Peyer's patch (tissue), 4 donors: Measurements from ENCODE around the gene SORL1-AS1.

Source experiments
- DNase-seq, 3 donors: peaks; one replicate each; pipeline ENCODE4 v3.0.0-alpha.2; 2017 to 2019
- H3K27ac ChIP-seq, 4 donors: fragments of 200-600 bp; sonication (generic); one replicate each; pipeline ENCODE4 v1.5.1; 2016 to 2019
- H3K27me3 ChIP-seq, 2 donors: fragments of 200-600 bp; sonication (generic); one replicate each; pipeline ENCODE4 v1.5.1; 2019
- H3K36me3 ChIP-seq, 3 donors: fragments of 200-600 bp; sonication (generic); one replicate each; pipeline ENCODE4 v1.5.1; 2016 to 2019
- H3K4me1 ChIP-seq, 4 donors: fragments of 200-600 bp; sonication (generic); one replicate each; pipeline ENCODE4 v1.5.1; 2016 to 2019
- H3K4me3 ChIP-seq, 4 donors: fragments of 200-600 bp; sonication (generic); 1 replicate in 3 of 4; 2 replicates in 1 of 4; pipeline ENCODE4 v1.5.1; 2016 to 2019; ENCODE audit warnings: mild to moderate bottlenecking in 1 of 4
- H3K9me3 ChIP-seq, 4 donors: fragments of 200-600 bp; sonication (generic); one replicate each; pipeline ENCODE4 v1.5.1; 2016 to 2019; ENCODE audit warnings: mild to moderate bottlenecking in 1 of 4
- POLR2A ChIP-seq, 2 donors: fragments of 450-650 bp; IDR thresholded peaks; one replicate each; pipeline ENCODE4 v1.5.1; 2017; ENCODE audit warnings: antibody characterized with exemption in 2 of 2, mild to moderate bottlenecking in 2 of 2, moderate library complexity in 2 of 2
- TF ChIP-seq, protein P1 (sequence below), 6 experiments: fragments of 450-650 bp in 4 of 6; fragments of 200-600 bp in 2 of 6; sonication (generic) in 1 of 6; IDR thresholded peaks; one replicate each; pipeline ENCODE4 v1.5.1; 2017 to 2019; ENCODE audit warnings: antibody characterized with exemption in 6 of 6, mild to moderate bottlenecking in 3 of 6, moderate library complexity in 1 of 6

SORL1-AS1 gene

DNA sequence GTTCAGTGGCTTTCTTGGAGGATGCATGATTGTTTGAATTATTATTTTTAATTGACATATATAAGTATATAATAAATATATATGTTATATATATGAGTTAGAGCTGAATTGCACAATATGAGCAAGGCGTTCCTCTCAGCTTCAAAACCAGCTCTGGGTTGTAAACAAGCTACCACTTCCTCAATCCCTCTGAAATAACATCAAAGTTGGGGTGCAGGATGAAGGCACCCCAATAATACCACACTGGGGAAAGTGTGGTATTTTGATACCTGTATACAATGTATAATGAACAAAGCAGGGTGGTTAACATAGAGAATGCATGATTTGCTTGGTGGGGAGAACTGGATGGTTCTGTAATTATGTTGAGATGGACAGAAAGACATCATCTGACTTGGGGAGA, 2.4 kb downstream of the SORL1-AS1 start:
- TF ChIP-seq POLR2A (IDR thresholded peaks at IDR 0.05): no peak
- TF ChIP-seq, protein P1, sequence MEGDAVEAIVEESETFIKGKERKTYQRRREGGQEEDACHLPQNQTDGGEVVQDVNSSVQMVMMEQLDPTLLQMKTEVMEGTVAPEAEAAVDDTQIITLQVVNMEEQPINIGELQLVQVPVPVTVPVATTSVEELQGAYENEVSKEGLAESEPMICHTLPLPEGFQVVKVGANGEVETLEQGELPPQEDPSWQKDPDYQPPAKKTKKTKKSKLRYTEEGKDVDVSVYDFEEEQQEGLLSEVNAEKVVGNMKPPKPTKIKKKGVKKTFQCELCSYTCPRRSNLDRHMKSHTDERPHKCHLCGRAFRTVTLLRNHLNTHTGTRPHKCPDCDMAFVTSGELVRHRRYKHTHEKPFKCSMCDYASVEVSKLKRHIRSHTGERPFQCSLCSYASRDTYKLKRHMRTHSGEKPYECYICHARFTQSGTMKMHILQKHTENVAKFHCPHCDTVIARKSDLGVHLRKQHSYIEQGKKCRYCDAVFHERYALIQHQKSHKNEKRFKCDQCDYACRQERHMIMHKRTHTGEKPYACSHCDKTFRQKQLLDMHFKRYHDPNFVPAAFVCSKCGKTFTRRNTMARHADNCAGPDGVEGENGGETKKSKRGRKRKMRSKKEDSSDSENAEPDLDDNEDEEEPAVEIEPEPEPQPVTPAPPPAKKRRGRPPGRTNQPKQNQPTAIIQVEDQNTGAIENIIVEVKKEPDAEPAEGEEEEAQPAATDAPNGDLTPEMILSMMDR (IDR thresholded peaks at IDR 0.05): no peak
- Histone ChIP-seq H3K9me3 (no peaks in the 10 kb centered on the region), H3K27ac (peak overlapping the region; percentile 83 to 97 (median 88)), H3K36me3 (no peaks in the 10 kb centered on the region), H3K4me3 (peak overlapping the region in 2 of 4 donors; percentile 71 to 79), H3K27me3 (no peaks in the 10 kb centered on the region), H3K4me1 (peaks cover 0 to 16% (median 11%) of the 10 kb centered on the region in 4 donors)
- DNase-seq: no peak

DNA sequence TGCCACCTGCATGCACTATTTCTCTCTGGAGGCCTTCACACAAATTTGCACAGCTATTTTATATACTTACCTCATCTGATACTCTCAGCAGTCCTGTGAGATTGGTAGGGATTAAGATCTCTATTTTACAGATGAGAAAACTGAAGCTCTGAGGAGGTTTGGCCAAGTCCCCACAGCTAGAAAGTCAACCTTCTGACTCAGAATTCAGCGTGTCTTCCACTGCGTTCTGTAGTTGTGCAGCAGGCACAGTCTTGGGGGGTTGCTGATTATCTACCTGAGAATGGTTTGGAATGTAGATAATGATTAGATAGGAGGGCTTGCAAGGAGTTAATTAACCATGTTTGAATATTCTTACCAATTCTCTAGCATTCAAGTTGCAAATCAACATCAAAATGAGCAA, 3.1 kb downstream of the SORL1-AS1 start:
- Histone ChIP-seq H3K9me3 (no peaks in the 10 kb centered on the region), H3K4me1 (peaks cover 0 to 16% (median 11%) of the 10 kb centered on the region in 4 donors), H3K36me3 (no peaks in the 10 kb centered on the region), H3K27me3 (no peaks in the 10 kb centered on the region), H3K27ac (peak overlapping the region; percentile 83 to 97 (median 88)), H3K4me3 (no peak overlapping the region)
- TF ChIP-seq POLR2A (IDR thresholded peaks at IDR 0.05): no peak
- DNase-seq: no peak

DNA sequence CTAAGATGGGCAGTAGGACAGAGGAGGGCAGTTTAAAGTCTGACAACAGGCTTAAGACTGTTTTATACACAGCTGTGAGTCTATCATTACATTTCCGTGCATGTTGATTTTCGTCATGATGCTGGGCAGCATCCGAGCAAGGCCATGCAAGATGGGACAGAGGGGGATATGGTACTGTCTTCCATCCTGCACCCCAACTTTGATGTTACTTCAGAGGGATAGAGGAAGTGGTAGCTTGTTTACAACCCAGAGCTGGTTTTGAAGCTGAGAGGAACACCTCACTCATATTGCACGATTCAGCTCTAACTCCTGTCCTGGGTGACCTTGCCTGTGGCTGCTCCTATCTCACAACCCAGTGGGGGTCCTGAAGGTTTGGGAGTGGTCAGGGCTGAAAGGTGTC, 3.6 kb downstream of the SORL1-AS1 start:
- H3K27ac ChIP-seq: peak overlapping the region; percentile 13 to 97 (median 84)
- H3K4me1 ChIP-seq: peaks cover 0 to 16% (median 11%) of the 10 kb centered on the region in 4 donors
- H3K27me3 ChIP-seq: no peaks in the 10 kb centered on the region
- H3K4me3 ChIP-seq: no peak overlapping the region
- no peaks in the 10 kb centered on the region for H3K9me3 ChIP-seq
- no peak for TF ChIP-seq POLR2A (IDR thresholded peaks at IDR 0.05)
- TF ChIP-seq, protein P1 (IDR thresholded peaks at IDR 0.05): no peak
- no peaks in the 10 kb centered on the region for H3K36me3 ChIP-seq
- DNase-seq: no peak

DNA sequence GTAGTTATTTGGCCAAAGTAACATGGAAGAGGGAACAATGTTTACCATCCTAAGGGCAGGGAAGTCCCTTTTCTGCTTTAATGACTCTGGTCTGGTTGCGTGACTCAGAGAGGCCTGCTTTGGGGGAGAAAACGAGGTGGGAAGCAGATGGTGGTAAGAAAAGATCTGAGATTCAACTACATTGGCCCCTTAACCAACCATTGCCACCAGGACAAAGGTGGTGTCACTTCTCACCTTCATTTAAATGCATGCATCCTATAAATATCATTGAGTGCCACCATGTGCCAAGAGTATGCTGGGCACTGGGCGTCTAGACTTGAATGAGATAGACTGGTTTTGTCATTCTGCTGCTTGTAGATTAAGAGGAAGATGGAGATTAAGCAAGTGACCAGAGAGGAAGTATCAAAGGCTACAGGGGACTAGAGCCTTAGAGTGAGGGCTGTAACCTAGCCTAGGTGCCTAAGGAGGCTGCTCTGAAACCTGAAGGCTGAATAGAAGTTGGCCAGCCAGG, 4.3 kb downstream of the SORL1-AS1 start:
- DNase-seq: no peak
- H3K9me3 ChIP-seq: no peaks in the 10 kb centered on the region
- TF ChIP-seq, protein P1 (IDR thresholded peaks at IDR 0.05): no peak
- TF ChIP-seq POLR2A (IDR thresholded peaks at IDR 0.05): no peak
- H3K4me1 ChIP-seq: peaks cover 0 to 16% (median 11%) of the 10 kb centered on the region in 4 donors
- no peaks in the 10 kb centered on the region for H3K36me3 ChIP-seq
- H3K27ac ChIP-seq: peak overlapping the region; percentile 13 to 97 (median 62)
- H3K4me3 ChIP-seq: no peak overlapping the region
- H3K27me3 ChIP-seq: no peaks in the 10 kb centered on the region

DNA sequence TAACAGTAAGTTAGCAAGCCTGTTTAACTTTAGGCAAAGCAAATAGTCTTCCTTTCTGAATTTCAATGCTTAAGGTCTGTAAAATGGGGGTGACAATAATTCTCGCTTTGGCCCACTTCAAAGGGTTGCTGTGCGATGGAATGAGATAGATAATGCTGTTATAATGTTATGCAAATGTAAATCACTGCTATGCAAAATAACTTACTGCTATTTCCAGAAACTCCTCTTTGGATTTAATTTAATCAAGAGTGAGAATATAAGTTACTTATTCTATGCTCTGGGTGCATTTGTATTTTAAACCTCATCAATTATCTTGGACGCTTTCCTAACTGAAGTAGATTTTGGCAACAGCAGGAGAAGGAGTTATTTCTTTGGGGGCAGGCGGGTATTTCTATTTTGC, 4.8 kb downstream of the SORL1-AS1 start:
- TF ChIP-seq POLR2A (IDR thresholded peaks at IDR 0.05): no peak
- TF ChIP-seq, protein P1 (IDR thresholded peaks at IDR 0.05): no peak
- Histone ChIP-seq H3K9me3 (no peaks in the 10 kb centered on the region), H3K27me3 (no peaks in the 10 kb centered on the region), H3K4me3 (no peak overlapping the region), H3K36me3 (no peaks in the 10 kb centered on the region), H3K27ac (peak overlapping the region in 1 of 4 donors; percentile 83), H3K4me1 (peaks cover 0 to 16% (median 11%) of the 10 kb centered on the region in 4 donors)
- no peak for DNase-seq

DNA sequence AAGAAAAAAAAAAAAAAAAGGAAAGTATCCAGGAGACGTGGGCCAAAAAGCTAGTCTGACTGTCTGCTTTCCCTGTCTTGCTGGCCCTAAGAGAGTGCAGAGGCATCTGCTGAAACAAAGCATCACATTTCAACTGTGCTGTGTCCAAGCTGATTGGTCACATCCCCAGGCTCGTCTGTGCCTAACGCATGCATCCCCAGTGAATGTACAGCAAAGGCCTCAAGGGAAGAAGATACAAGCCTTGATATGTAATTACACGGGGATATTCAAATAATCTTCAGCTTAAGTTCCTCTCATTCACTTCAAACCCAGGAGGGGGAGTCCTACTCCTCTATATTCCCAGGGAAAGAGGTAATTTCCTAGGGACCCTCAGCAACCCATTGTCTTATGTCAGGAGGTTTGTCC, 6.0 kb downstream of the SORL1-AS1 start:
- no peak for DNase-seq
- H3K27me3 ChIP-seq: no peaks in the 10 kb centered on the region
- no peak for TF ChIP-seq POLR2A (IDR thresholded peaks at IDR 0.05)
- TF ChIP-seq, protein P1 (IDR thresholded peaks at IDR 0.05): no peak
- H3K36me3 ChIP-seq: no peaks in the 10 kb centered on the region
- H3K27ac ChIP-seq: peak overlapping the region in 1 of 4 donors; percentile 14
- no peaks in the 10 kb centered on the region for H3K9me3 ChIP-seq
- peaks cover 0 to 16% (median 9%) of the 10 kb centered on the region in 4 donors for H3K4me1 ChIP-seq
- H3K4me3 ChIP-seq: no peak overlapping the region
